OCI-LY1 (cell line): Measurements from ENCODE around the gene SEC24B.

Source experiments
- H2AFZ ChIP-seq: fragments of 200-600 bp; sonication (generic), shearing (Covaris generic); 2 replicates; pipeline ENCODE4 v1.6.0; 2014; ENCODE audit warnings: antibody characterized with exemption, mild to moderate bottlenecking, low read length
- H3F3A ChIP-seq: fragments of 200-600 bp; sonication (generic), shearing (Covaris generic); 2 replicates; pipeline ENCODE4 v1.6.0; 2014; ENCODE audit warnings: mild to moderate bottlenecking, antibody characterized with exemption, low read length, moderate library complexity; ENCODE audit not compliant: insufficient read depth
- H3K27ac ChIP-seq: fragments of 200-600 bp; sonication (generic); 2 replicates; pipeline ENCODE4 v1.5.1; 2014; ENCODE audit warnings: low read length, mixed run types, mild to moderate bottlenecking, low read depth; ENCODE audit not compliant: poor library complexity, severe bottlenecking
- H3K27me3 ChIP-seq: fragments of 200-600 bp; sonication (generic); 2 replicates; pipeline ENCODE4 v1.6.0; 2014; ENCODE audit warnings: antibody characterized with exemption, mild to moderate bottlenecking, low read length, moderate library complexity; ENCODE audit not compliant: insufficient read depth
- H3K36me3 ChIP-seq: fragments of 200-600 bp; sonication (generic); 2 replicates; pipeline ENCODE4 v1.6.1; 2014; ENCODE audit warnings: mild to moderate bottlenecking, antibody characterized with exemption, low read length, moderate library complexity, mixed read lengths; ENCODE audit not compliant: insufficient read depth
- H3K4me1 ChIP-seq: fragments of 200-600 bp; sonication (generic); 2 replicates; pipeline ENCODE4 v1.5.1; 2014; ENCODE audit warnings: mild to moderate bottlenecking, low read length, moderate library complexity; ENCODE audit not compliant: insufficient read depth, severe bottlenecking
- H3K4me2 ChIP-seq: fragments of 200-600 bp; sonication (generic), shearing (Covaris generic); 2 replicates; pipeline ENCODE4 v1.6.1; 2014; ENCODE audit warnings: low read length
- H3K4me3 ChIP-seq: fragments of 200-600 bp; sonication (generic); 2 replicates; pipeline ENCODE4 v1.5.1; 2014; ENCODE audit warnings: low read length, low read depth, mild to moderate bottlenecking, mixed read lengths; ENCODE audit not compliant: poor library complexity, severe bottlenecking
- H3K79me2 ChIP-seq: fragments of 200-600 bp; shearing (Covaris generic); 2 replicates; pipeline ENCODE4 v1.6.1; 2016; ENCODE audit warnings: mixed run types, low read length, mixed read lengths; ENCODE audit not compliant: insufficient read depth
- H3K9ac ChIP-seq: fragments of 200-600 bp; sonication (generic), shearing (Covaris generic); 2 replicates; pipeline ENCODE4 v1.6.1; 2014; ENCODE audit warnings: mild to moderate bottlenecking, low read length, mixed read lengths
- H3K9me2 ChIP-seq: fragments of 200-600 bp; sonication (generic), shearing (Covaris generic); 2 replicates; pipeline ENCODE4 v1.6.1; 2014; ENCODE audit warnings: low read depth, mild to moderate bottlenecking, low read length, mixed read lengths
- H3K9me3 ChIP-seq: fragments of 200-600 bp; shearing (Covaris generic); 2 replicates; pipeline ENCODE4 v1.6.1; 2014; ENCODE audit warnings: low read length, mixed read lengths
- H4K20me1 ChIP-seq: fragments of 200-600 bp; sonication (generic), shearing (Covaris generic); 2 replicates; pipeline ENCODE4 v1.6.0; 2016; ENCODE audit warnings: mild to moderate bottlenecking, low read length; ENCODE audit not compliant: insufficient read depth
- EZH2 ChIP-seq: fragments of 200-600 bp; sonication (generic), shearing (Covaris generic); IDR thresholded peaks from 2 replicates; pipeline ENCODE4 v1.8.0; 2017; ENCODE audit warnings: borderline replicate concordance, mixed run types, mild to moderate bottlenecking, antibody characterized with exemption, low read length, moderate library complexity, mixed read lengths
- TF ChIP-seq, protein P1 (sequence below): fragments of 200-600 bp; sonication (generic), shearing (Covaris generic); IDR thresholded peaks from 2 replicates; pipeline ENCODE4 v1.5.1; 2017; ENCODE audit warnings: mild to moderate bottlenecking, antibody characterized with exemption, low read length, moderate library complexity, mixed read lengths

SEC24B gene

GRCh38 chr4:109410226-109410625, 23.4 kb upstream of the SEC24B start:
- no peaks in the 10 kb centered on the region for H3K27me3 ChIP-seq
- no peak for TF ChIP-seq EZH2
- TF ChIP-seq, protein P1, sequence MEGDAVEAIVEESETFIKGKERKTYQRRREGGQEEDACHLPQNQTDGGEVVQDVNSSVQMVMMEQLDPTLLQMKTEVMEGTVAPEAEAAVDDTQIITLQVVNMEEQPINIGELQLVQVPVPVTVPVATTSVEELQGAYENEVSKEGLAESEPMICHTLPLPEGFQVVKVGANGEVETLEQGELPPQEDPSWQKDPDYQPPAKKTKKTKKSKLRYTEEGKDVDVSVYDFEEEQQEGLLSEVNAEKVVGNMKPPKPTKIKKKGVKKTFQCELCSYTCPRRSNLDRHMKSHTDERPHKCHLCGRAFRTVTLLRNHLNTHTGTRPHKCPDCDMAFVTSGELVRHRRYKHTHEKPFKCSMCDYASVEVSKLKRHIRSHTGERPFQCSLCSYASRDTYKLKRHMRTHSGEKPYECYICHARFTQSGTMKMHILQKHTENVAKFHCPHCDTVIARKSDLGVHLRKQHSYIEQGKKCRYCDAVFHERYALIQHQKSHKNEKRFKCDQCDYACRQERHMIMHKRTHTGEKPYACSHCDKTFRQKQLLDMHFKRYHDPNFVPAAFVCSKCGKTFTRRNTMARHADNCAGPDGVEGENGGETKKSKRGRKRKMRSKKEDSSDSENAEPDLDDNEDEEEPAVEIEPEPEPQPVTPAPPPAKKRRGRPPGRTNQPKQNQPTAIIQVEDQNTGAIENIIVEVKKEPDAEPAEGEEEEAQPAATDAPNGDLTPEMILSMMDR, result no peak
- H4K20me1 ChIP-seq, result no peaks in the 10 kb centered on the region
- H3K36me3 ChIP-seq, result no peaks in the 10 kb centered on the region
- no peak overlapping the region for H3K4me3 ChIP-seq
- no peaks in the 10 kb centered on the region for H3K4me1 ChIP-seq
- no peak overlapping the region for H3K9ac ChIP-seq
- H3K4me2 ChIP-seq, result no peak overlapping the region
- no peaks in the 10 kb centered on the region for H3K79me2 ChIP-seq
- no peak overlapping the region for H3K27ac ChIP-seq
- H3K9me2 ChIP-seq, result no peaks in the 10 kb centered on the region
- no peaks in the 10 kb centered on the region for H3F3A ChIP-seq
- H2AFZ ChIP-seq, result no peak overlapping the region
- H3K9me3 ChIP-seq, result no peaks in the 10 kb centered on the region

DNA sequence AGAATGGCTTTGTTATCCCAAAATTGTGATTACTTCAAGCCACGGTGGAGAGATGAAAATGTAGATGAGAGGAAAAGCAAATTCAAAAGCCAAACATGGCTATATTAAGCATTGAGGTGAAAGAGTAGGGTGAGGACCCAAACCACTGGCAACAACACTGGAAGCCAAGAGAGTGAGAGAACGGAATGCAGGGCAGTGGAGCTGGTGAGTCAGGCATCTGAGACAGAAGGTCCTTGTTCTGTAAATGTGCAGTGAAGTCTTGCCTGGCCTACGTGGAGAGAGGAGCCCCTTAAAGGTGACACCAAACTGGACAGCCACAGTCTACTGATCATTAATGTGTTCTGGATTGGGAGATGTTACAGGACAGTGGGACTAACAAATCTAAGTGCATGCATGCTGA, 22.8 kb upstream of the SEC24B start:
- H3F3A ChIP-seq, result no peaks in the 10 kb centered on the region
- no peak overlapping the region for H3K9ac ChIP-seq
- H3K4me3 ChIP-seq, result no peak overlapping the region
- H2AFZ ChIP-seq, result no peak overlapping the region
- no peaks in the 10 kb centered on the region for H4K20me1 ChIP-seq
- H3K9me3 ChIP-seq, result no peaks in the 10 kb centered on the region
- H3K4me1 ChIP-seq, result no peaks in the 10 kb centered on the region
- H3K79me2 ChIP-seq, result no peaks in the 10 kb centered on the region
- no peaks in the 10 kb centered on the region for H3K9me2 ChIP-seq
- no peaks in the 10 kb centered on the region for H3K36me3 ChIP-seq
- H3K27ac ChIP-seq, result no peak overlapping the region
- no peaks in the 10 kb centered on the region for H3K27me3 ChIP-seq
- no peak overlapping the region for H3K4me2 ChIP-seq
- TF ChIP-seq, protein P1, result no peak
- TF ChIP-seq EZH2, result no peak

DNA sequence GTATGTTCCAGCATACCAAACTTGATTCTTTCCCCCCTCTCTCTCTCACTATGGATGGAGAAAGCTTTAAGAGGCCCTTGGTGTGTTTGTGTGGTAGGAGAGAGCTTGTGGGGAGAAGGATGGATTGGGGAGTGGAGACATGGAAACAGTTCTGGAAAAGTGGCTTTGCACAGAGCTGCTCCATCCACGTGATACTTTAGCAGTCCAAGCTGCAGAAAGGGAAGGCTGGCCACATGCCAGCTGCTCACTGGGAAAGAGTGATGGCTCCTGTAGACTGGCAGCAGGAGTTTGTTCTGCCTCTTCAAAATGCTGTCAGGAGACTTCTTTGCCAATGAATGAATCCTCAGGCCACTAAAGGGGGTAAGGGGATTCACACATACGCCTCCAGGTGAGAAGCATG, 21.7 kb upstream of the SEC24B start:
- Histone ChIP-seq H3K9me2 (no peaks in the 10 kb centered on the region), H3K9ac (no peak overlapping the region), H3K4me2 (no peak overlapping the region), H3K27ac (no peak overlapping the region), H3K4me1 (no peaks in the 10 kb centered on the region), H4K20me1 (no peaks in the 10 kb centered on the region), H3K27me3 (no peaks in the 10 kb centered on the region), H3K4me3 (no peak overlapping the region), H2AFZ (no peak overlapping the region), H3K79me2 (no peaks in the 10 kb centered on the region), H3F3A (no peaks in the 10 kb centered on the region), H3K36me3 (no peaks in the 10 kb centered on the region), H3K9me3 (no peaks in the 10 kb centered on the region)
- TF ChIP-seq, protein P1, result no peak
- no peak for TF ChIP-seq EZH2
